GM18867 (cell line): ENCODE measurements around the gene DNM1.

Source experiments
- ATAC-seq: cut with Tn5 transposase; IDR thresholded peaks from one replicate; pipeline ENCODE4 v1.9.1; 2021; ENCODE audit warnings: mild to moderate bottlenecking, moderate library complexity; ENCODE audit not compliant: unreplicated experiment

Gene DNM1

GRCh38 chr9:128204858-128205257 lies 1.7 kb downstream of the DNM1 start:
- ATAC-seq: no peak

- ATAC-seq: no peak
Observed at GRCh38 chr9:128205296-128205944, 2.2 kb downstream of the DNM1 start.

DNA sequence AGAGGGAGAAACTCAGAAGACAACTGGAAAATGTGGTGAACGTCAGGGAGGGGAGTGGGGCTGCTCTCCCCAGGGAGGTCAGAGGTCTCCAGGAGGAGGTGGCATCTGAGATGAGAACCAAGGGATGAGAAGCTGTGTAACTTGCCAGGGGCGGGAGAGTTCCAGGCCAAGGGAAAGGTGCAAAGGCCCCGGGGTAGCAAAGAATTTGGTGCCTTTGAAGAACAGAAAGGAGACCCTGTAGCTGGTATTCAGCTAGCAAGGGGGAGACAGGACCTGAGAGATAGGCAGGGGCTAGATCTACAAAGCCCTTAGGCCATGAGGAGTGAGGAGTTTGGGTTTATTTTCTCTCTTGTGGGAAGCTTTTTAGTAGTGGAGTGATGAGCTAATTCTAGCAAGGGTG lies 3.3 kb downstream of the DNM1 start:
- ATAC-seq: no peak

- no peak for ATAC-seq
Observed at GRCh38 chr9:128206916-128207910, 4.0 kb downstream of the DNM1 start.

DNA sequence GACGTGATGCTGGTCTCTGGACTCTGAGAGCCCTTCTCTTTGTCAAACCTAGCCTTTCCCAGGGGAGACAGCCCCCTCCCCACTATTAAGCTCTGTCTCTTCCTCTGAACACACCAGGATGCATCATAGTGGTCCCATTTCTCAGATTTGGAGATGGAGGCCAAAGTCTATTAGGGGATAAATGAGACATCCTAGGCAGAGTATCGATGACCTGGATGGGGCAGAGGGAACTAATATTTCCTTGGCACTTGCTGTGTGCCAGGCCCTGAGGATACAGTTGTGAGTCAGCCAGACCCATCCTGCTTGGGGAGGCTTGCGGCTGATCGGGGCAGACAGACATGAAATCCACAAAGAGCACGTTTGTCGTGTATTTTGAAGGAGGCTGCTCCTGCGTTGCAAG lies 5.2 kb downstream of the DNM1 start:
- ATAC-seq: no peak

DNA sequence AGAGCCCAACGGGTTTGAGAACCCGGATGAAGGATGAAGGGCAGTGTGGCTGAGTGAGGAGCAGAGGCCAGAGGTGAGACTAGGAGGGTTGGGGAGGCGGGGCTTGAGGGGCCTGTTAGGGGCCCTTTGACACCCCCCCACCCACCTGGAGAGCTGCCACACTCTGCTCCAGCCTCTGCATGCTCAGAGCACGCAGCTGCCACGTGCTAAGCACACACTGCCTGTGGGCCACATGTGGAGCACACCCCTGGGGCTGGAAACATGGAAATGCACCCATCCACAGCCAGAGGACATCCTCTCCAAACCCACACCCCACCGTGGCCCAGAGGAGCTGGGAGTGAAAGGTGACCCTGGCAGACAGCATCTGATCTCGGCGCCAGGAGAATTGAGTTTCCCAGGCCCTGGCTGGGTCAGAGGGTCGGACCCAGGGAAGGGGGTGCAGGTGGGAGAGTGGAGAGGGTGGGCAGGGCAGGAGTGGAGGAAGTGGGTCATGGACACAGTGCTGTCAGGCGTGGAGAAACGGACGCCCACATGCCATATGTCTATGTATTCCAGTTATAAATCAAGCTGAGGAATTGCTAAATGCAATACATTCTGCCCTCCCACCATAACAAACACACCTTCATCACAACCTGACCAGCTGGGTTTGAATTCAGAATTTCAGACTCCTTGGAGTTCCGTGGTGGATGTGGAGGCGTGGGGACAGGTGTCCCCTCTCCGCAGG lies 5.9 kb downstream of the DNM1 start:
- no peak for ATAC-seq

GRCh38 chr9:128211186-128211980 lies 8.2 kb downstream of the DNM1 start:
- ATAC-seq: no peak

GRCh38 chr9:128211981-128212281 lies 8.8 kb downstream of the DNM1 start:
- no peak for ATAC-seq

- ATAC-seq: no peak
Observed at GRCh38 chr9:128213746-128214497, 10.7 kb downstream of the DNM1 start.

DNA sequence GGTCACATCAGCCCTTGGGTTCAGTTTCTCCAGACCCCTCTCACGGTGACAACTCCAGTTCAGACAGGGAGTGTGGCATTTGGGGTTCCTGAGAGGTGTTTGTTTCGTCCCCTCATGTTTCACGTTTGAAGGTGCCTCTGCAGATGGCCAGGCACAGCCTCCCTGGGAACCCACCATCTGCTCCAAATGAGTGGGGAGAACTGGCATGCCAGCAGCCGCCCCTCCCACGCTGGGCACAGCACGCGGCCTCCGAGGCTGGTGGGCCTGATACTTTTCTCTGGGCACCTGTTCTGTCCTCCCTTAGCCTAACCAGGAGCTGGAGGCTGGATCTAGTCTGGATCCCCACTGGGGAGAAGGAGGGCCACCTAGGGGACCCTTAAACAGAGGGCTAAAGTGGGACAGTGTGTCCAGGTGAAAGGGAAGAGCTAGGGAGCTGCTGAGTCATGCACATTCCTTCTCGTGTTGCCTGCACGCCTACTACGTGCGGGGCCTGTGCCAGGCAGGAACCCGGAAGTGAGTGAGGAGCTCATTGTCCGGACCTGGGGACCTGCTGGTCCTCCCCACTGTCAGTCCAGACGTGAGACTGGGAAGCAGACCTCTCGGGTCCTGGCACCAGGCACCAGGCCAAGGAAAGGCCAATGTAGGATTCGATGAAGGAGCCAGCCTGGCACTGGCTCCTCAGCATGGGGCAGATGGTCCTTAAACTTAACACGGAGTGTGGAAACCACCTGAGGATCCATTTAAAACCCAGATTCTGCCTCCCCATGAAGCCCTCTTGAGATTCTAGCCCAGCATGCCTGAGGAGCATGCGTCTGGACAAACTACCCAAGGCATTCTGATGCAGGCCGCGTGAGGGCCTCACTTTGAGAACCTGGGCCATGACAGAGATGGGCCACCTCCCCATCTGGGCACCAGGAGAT lies 11.7 kb downstream of the DNM1 start:
- ATAC-seq: no peak

DNA sequence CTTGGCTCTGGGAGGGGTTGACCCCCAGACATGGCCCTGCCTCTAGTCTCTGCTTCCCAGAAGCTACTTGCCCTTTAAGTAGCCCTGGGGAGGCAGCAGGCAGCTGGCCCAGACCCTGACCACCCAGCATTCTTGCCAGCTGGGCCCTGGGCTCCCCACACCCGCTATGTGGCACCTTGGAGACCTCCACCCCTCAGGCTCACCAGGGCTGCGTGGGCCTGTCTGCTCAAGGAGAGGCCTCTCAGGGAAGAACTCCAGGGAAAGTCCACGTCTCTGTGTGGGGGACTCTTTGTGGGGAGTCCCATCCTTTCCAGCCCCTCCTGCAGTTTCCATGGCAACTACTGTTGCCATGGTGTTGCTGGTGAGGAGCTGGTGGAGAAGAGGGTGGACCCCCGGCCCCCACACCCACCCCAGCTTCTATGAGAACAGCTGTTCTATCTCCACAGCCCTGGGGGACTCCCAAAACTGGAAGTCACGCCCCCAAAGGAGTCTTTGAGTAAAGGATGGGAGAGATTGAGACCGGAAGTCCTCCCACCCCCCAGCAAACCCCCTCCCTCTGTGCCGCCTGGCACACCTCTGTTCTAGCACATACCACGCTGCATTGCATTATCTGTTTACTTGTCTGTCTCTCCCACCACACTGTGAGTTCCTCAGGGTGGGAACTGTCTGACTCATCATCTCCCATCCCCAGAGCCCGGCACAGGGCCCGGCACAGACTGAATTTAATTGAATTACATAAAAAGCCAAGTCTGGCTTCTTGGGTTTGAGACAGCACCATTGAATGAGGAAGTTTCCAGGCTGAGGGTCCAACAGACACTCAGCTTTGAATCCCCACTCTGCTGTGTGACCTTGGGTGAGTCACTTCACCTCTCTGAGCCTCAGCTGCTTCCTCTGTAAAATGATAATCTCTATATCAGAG lies 12.6 kb downstream of the DNM1 start:
- ATAC-seq: no peak

GRCh38 chr9:128216781-128217553 lies 13.8 kb downstream of the DNM1 start:
- ATAC-seq: no peak

DNA sequence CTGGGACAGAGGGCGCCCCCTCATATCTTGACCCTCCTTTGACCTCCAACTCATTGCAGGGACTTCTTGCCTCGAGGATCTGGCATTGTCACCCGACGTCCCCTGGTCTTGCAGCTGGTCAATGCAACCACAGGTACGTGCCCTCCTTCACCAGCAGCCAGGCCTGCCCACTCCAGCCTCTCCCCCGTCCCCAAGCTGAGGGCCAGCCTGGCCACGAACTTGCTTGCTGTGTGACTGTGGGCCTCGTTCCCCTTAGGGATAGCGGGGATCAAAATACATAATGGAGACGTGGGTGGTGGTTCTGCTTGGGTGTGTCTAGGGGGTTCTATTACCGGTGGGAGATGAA lies 15.0 kb downstream of the DNM1 start:
- no peak for ATAC-seq

DNA sequence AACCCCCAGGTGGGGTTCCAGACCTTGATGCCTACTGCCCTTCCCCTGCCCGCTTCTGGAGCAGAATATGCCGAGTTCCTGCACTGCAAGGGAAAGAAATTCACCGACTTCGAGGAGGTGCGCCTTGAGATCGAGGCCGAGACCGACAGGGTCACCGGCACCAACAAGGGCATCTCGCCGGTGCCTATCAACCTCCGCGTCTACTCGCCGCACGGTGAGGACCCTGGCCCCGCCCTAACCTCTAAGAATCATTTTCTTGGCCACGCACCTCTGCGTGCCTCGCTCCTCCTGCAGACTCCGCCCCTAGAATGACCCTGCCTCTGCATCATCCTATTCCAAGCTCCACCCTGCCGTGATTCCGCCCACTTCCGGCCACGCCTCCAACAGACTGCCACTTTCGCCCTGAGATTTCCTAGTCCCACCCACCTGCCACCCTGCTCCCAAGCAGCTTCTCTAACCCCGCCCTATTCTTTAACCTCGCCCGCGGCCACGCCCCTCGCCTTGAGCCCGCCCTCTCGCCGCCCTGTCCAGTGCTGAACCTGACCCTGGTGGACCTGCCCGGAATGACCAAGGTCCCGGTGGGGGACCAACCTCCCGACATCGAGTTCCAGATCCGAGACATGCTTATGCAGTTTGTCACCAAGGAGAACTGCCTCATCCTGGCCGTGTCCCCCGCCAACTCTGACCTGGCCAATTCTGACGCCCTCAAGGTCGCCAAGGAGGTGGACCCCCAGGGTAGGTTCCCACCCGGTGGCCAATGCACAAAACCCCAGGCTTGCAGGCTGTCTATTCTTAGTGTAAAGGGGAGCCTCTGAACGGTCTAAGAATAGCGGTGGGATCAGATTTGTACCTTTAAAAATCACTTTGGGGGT lies 15.6 kb downstream of the DNM1 start:
- ATAC-seq: peak; percentile 84

DNA sequence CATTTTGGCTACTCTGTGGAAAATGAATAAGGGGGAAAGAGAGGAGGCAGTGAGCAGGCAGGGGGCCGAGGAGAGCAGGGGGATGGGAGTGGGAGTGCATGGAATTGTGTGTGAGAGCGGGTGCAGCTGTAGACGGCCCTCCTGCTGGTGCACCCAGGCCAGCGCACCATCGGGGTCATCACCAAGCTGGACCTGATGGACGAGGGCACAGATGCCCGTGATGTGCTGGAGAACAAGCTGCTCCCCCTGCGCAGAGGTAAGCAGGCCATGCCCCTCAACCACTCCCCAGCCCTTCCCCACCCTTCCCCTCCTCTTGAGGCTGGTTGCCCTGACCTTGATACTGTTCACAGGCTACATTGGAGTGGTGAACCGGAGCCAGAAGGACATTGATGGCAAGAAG lies 16.7 kb downstream of the DNM1 start:
- ATAC-seq: no peak

DNA sequence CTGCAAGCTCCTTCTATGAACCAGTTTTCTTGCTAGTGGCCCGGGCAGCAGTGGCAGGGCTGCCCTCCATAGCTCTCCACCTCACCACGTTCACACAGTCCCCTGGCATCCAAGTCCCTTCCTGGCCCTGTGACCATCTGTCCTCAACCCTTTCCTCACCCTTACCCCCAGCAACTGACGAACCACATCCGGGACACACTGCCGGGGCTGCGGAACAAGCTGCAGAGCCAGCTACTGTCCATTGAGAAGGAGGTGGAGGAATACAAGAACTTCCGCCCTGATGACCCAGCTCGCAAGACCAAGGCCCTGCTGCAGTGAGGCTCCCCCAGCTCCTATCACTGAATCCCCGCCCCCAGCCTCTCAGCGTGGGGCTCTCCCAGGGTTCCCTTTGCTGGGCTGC lies 18.8 kb downstream of the DNM1 start:
- no peak for ATAC-seq
